NCI-H524 (cell line): ENCODE measurements around the gene INF2.

Experiments
- DNase-seq, 2 experiments: peaks; one replicate each; lab custom pipeline; 2025; lab: John Stamatoyannopoulos, UW

Gene INF2

DNA sequence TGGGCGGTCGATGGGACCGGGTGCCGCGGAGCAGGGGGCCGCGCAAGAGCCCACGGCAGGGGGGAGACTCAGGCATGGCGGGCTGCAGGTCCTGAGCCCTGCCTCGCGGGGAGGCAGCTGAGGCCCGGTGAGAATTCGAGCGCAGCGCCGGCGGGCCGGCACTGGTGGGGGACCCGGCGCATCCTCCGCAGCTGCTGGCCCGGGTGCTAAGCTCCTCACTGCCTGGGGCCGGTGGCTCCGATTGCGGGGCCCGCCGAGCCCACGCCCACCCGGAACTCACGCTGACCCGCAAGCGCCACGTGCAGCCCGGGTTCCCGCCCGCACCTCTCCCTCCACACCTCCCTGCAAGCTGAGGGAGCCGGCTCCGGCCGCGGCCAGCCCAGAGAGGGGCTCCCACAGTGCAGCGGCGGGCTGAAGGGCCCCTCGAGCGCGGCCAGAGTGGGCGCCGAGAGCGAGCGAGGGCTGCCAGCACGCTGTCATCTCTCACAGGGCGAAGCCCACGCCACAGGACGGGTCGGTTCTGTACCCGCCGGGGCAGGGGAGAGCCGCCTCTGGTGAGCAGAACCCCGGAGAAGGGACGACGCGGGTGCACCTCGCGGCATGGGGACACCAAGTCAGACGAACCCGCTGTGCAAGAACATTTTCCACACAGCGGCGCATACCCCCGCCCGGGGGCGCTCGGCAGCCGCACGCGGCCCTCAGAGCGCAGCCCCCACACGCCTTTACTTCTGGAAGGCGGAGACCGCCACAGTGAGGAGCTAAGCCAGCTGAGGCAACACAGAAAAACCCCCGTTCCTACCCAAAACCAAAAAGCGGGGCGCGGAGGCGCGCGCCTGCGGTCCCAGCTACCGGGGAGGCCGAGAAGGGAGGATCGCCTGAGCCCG lies 62.4 kb downstream of the INF2 start:
- no peak for DNase-seq

DNA sequence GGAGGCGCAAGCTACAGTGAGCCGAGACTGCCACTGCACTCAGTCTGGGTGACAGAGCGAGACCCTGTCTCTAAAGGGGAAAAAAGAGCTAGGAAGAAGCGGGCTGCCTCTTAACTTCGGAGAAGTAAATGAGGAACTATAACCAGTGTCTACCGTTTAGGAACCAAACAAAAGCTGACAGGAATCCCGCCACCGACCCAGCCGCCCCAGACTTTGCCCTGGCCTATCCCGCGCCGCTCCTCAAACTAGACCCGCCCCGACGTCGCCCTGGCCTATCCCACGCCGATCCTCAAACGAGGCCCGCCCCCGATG lies 63.0 kb downstream of the INF2 start:
- no peak for DNase-seq

DNA sequence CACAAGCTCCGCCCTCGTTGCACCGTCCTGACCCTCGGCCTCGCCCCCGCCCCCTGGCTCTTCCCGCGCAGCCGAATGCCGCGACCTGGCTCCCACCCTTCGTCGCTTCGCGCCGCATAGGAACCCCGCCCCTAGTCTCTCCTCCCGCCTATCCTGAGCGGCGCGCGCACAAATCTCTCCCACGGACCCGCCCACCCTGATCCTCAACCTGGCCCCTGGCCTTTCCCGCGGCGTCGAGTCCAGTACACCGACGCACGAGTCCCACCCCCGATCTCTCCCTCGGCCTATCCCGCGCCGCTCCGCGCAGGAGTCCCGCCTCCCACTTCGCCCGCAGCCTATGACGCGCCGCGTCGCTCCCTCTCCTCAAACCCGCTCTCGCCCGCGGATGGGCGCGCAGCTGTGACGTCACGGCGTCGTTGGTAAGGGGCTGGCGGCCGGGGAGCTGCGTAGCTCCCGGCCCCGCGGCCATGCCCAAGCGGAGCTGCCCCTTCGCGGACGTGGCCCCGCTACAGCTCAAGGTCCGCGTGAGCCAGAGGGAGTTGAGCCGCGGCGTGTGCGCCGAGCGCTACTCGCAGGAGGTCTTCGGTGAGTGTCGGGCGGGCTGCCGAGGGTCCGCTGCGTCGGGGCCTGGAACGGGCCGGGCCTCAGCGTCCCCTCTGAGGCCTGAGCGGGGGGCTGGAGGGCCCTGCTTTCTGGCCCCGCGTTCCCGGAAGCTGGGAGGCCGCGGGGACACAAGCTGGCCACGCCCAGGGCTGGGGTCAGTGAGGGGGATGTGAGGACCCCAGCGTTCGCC lies 63.5 kb downstream of the INF2 start, which contains the start of gene SIVA1:
TSS of gene SIVA1 (plus strand) at position 413 of the 793 bp plus-strand sequence. CDS start at position 468, 55 bp downstream.
- peak; percentile 100 for DNase-seq

DNA sequence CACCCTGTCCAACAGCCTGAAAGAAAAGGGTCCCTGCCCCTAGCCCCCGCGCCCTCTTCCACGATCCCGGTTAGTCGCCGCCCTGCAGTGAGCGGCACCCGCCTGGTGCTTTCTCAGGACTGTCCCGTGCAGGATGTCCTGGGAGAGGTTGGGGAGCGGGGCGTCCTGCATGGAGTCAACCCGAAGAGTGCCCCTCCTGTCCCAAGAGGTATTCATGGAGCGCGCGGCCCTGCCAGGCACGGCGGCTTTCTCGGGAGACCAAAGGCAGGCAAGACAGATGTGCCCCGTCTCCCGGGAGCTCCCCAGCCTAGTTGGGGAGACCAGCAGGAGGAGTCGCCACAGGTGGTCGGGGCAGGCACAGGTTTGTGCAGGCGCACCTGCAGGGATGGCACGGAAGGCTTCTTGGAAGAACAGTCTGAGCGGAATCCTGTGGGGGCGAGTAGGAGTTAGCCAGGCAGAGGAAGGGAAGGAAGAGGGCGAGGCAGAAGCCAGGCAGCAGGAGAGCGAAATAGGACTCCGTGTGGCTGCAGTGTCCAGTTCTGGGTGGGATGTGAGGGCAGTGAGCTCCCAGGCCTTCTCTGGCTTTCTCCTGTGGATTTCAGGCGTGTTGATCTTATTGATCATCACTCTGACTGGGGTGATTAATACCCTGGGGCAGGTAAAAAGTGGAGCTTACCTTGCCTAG lies 64.3 kb downstream of the INF2 start:
- DNase-seq = peak; percentile 33 to 52

DNA sequence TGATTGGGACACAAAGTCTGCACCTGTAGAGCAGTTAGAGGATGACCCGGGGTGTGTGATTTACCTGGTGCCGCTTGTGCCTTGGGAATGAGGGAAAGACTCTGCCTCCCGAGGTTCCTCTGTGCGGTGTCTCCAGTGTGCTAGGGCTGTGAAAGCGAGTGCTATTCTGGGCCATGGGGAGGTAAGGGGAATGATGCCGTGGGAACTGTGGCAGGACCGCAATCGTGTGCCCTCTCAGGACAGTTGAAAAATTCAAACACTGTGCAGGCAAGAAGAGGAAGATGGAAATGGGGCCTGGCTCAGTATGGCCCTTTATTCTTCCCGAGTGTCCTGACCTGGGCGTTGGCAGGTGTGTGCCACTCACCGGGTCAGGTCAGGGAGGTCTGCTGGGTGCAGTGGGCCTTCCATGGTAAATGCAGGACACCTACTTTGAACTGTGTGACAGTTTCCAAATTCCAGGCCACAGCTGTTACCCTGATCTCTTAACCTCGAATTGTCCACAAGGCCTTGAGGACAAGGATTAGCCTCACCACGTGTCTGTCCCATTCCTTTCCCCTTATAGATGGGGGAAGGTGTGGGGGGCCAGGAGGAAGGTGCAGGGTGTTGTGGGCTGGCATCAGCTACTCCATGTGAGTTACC lies 64.9 kb downstream of the INF2 start:
- no peak for DNase-seq

DNA sequence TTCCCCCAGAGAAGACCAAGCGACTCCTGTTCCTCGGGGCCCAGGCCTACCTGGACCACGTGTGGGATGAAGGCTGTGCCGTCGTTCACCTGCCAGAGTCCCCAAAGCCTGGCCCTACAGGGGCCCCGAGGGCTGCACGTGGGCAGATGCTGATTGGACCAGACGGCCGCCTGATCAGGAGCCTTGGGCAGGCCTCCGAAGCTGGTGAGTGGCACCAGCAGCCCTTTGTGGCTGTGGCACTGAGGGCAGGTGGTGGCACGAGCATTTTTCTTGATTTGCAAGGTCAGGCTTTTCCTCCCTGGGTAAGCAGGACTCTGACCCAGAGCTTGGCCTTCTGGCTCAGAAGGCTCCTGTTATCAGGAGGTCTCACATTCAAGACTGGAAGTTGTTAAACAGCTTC lies 66.2 kb downstream of the INF2 start:
- no peak for DNase-seq

DNA sequence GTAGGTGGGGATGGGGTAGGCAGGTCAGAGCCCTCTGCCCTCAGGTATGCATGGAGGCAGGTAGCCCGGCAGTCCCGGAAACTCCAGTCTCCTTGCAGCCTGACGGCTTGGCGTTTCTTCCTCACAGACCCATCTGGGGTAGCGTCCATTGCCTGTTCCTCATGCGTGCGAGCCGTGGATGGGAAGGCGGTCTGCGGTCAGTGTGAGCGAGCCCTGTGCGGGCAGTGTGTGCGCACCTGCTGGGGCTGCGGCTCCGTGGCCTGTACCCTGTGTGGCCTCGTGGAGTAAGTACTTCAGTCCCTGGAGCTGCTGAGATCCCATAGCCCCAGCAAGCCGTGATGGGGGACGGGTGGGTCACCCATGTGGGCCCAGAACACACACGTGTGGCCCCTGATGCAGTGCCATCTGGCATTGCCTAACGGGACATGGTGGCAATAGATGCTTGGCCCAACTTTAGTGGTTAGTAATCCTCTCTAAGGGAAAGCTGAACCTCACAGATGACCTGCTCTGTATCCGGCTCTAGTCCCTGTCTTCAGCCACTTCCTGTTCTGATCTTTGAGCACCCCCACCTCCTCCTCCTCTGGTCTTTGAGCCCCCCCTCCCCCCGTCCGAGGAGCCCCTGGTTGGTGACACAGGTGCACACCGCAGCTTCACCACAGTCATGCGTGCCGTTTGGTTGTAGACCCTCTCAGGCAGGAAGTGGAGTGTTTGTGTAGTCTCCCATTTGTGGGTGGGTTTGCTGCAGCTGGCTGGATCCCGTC lies 67.2 kb downstream of the INF2 start:
- no peak for DNase-seq

DNA sequence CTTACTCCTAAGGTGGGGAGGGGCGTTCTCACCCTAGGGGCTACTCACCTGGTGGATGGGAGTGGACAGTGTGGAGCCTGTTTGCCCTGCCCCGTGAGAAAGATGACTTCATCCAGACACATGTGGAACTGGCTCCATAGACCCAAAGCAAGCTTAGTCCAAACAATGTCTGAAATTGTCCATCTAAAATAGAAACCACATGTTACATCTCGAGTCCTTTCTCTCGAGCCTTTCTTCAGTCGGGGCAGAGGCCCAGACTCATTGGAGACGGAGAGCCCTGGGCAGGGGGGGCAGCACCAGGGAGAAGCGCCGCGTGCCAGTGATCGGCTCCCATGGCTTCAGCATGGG lies 67.8 kb downstream of the INF2 start:
- DNase-seq = no peak

DNA sequence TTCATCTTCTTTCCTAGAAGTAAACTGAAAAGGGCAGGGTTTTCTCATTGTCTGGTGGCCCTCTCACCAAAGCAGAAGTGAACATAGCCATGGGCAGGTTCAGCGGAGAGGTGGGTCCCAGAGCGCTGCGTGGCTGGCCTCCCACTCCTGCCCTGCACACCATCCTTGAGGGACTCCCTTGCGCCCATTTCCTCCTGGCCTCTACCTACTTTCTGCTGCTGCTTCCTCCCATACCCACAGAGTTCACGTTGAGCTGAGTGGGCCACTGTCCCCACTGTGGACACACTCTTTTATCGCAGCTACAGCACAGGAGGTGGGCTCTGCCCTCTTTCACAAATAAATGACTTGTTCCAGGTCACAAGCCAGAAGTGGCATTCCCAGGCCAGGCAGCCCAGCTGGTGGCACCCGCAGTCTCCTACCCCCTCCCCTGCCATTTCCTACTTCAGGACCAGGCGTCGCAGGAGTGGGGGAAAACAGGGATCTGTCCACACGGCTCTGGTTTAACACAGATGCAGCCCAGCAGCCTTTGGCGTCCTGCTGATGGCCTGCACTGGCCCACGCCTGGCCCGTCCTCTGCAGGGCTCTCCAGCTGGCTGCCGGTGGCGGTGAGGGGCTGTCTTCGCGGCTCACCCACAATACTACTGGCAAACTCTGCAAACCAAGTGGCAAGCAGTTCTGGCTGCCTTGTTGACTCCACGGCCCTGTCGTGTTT lies 68.4 kb downstream of the INF2 start:
- no peak for DNase-seq

DNA sequence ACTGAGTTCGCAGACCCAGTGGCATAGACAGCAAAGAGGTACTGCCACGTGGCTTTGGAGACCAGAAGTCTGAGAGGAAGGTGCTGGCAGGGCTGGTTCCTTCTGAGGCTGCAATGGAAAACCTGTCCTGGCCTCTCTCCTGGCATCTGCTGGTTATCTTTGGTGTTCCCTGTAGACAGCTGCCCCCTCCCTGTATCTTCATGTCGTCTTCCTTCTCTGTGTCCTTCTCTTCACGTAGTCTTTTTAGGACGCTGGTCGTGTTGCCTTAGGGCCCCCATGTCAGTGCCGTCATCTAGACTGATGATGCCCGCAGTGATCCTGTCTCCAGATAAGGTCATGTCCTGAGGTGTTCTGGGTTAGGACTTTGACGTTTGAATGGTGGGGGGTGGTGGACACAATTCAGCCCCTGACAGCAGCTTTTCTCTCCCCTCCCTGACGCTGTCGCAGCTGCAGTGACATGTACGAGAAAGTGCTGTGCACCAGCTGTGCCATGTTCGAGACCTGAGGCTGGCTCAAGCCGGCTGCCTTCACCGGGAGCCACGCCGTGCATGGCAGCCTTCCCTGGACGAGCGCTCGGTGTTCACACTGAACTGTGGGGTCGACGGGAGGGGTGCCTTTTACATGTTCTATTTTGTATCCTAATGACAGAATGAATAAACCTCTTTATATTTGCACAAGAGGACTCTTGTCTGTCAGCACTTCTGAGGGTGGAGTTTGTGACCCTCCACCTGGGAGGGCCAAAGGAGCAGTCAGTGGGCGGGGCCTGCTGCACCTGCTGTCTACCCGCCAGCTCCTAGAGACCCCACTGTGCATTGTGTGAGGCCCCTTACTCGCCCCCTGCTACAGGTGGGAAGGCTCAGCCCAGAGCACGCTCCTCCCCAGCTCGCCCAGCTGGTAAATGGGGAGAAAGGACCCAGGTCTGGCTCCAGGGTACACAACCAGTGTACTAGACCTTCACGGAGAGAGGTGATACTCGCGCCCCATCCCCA lies 69.9 kb downstream of the INF2 start:
- DNase-seq = no peak

DNA sequence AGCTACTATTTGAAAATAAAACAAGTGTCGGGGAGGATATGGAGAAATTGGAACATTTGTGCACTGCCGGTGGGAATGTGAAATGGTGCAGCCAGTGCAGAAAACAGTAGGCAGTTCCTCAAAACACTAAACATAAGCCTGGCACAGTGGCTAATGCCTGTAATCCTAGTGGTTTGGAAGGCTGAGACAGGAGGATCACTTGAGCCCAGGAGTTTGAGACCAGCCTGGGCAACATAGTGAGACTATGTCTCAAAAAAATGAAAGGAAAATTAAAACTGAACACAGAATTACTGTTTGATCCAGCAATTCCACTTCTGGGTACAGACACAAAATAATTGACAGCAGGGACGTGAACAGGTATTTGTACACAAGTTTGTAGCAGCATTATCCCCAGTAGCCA lies 76.1 kb downstream of the INF2 start:
- DNase-seq = no peak

DNA sequence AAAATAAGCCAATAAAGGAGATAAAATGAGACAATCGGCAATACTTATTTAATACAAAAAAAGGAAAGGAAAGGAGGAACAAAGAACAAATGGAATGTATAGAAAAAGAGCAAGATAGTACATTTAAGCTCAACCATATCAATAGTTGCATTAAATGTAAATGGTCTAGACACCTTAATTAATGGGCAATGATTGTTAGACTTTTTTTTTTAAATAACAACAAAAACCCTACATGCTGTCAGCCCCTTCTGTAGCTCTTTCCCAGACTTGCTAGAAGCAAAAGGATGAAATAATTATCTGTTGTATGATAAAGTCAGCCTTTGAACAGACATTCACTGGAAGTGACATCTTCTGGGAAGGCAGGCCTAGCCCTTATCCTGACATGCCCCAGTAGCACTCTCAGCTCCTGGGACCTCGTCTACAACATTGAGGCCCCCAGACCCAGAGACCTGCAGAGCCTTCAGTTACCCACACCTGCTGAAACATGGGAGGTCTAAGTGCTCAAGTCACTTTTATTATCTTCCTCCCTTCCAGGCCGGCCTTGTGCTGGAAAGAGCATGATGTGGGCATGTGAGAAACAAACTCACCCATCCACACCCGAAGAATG lies 76.9 kb downstream of the INF2 start:
- DNase-seq = no peak

DNA sequence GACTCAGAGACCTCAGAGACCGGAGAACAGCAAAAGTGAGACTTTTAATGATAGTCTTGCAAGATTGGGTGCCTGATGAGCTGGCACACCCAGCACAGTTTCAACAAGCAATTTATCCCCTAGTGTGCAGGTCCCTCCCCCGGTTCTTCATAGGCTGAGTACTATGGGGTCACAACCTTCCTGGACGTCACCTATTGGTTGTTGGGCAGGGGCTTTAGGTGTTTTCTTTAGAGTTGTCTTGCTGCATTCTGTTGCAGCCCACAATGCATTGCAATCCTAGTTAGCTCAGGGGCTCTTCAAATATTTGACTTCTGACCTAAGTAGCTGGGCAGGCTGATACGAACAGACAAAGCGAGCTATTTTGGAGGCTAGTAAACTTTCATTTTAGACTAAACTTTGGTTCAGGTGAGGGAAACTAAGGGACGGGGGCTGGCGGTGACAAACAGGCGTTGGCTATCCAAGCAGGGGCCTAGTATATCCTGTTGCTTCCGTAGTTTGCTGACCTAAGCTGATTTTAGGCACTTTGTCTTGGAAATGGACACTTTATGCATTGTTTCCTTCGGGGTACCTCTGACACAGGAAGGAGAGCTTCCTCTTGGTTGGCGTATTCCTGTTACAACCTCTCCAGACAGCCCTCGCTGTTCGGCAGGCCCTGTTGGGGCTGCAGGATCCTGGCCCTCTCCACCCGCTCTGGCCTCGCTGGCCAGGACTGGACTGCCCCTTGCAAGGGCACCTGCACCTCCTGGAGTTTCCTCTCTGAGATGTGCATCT lies 77.6 kb downstream of the INF2 start:
- no peak for DNase-seq

DNA sequence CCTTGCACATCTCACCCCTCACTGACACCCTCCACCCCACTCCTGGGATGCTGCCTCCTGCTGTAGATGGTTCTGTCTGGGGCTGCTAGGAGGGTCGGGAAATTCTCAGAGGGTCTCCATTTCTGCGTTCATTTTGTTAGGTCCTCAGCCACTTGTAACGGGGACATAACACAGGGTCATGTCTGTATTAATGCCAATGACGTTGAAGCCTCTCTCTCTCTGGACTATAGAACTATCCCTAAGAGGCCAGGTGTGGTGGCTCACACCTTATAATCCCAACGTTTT lies 78.2 kb downstream of the INF2 start:
- no peak for DNase-seq

DNA sequence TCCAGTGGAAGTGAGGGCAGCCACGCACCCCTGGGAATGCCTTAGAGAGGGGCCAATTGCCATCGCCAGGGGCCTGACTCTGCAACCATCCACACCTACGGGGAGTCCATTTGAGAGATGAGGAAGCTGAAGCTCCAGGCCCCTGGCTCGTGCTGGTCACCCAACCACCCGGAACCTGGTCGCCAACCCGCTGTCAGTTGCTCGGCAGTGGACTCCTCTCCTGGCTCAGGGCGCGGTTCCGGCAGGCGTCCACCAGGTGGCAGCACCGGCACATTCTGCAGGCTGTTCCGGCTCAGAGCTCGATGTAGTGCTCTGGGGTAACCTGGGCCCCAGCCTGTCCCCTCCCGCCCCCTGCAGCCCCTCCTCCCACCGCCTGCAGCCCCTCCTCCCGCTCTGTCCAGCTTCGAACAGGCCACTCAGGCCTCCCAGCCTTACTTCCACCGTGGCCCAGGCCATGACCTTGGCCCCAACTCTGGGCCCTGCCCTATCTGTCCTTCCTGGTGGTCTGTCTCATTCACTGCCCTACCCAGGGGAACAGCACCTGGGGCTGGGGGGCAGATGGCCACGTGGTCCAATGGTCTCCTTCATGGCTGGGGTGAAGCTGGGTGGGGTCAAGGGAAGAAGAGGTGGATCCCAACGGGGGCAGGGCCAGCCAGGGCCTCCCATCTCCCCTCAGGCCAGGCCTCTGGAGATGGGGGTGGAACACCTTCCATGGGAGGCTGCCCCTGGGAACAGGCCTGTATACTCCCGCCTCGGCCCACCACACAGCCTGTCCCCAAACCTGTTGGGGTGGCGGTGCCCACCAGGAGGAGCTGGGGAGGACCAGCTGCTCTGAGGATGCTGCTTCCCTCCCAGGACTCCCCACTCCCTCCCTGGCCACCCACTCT lies 79.3 kb downstream of the INF2 start:
- DNase-seq = peak; percentile 55 to 81

DNA sequence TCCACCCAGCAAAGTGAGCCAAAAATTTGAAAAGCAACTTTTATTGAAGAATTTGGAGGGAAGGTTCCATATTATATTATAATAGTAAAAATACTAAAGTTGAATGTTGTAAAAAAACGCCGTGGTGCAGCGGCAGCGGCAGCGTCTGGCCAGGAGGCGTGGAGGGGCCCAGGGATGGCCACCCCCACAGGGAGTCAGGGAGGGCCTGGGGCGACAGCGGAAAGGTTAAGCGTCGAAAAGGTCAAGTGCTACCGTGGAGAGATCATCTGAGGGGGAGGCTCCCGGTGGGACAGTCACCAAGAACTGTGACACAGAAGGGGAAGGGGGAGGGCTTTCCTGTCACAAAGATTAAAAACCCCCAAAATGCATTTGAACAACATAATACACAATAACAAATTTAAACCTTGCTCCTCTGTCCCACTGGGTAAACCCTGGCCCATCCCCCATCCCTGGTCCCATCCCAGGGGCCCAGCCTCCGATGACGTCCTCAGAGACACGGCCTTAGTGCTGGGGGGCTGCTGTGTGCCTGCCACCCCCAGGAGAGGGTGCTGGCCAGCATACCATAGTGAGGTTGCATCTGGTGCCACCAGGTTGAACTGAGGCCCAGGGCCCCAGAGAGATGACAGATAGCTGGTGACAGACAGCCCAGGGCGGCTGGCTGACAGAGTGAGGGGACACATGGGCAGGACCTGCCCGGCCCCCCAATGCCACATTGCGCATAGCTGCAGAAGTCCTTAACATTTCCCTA lies 80.1 kb downstream of the INF2 start:
- DNase-seq = no peak

DNA sequence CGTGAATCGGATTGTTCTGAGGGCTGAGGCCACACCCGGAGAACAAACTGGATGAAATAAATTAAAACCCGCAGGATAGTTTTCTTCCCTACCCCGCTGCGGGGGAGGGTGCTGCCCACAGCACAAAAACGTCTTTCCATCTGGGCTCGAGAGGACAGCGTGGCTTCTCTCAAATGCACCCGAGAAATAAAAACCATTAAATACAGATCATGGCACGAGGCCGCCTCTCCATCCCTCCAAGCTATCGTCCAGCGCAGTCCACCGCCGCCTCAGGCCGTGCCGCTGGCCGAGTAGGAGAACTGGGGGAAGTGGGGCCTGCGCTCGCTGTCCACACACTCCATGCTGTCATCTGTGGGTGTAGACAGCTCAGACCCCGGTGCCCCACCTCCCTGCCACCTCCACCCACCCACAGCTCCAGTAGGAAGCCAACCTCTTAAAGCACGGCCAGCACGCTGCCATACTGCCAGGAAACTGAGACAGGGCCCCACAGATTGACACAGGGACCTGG lies 80.7 kb downstream of the INF2 start:
- no peak for DNase-seq
